GM12864 (cell line): Measurements from ENCODE around the gene CTXND2.
A peak's percentile ranks its signal among the peaks of the same experiment; 100 is the strongest.
"Not testable (repeated sequence)": the region's sequence is repeated elsewhere in the genome, so short reads cannot be mapped to it uniquely, and the experiment has no call there.

Source experiments
- DNase-seq: peaks from one replicate; pipeline ENCODE4 v3.0.0-alpha.2; 2011; ENCODE audit warnings: low read depth
- H3K4me3 ChIP-seq: 2 replicates; pipeline ENCODE4 v1.5.1; 2011; ENCODE audit warnings: mild to moderate bottlenecking, low read depth, low read length, control low read depth
- TF ChIP-seq, protein P1 (sequence below): IDR thresholded peaks from 2 replicates; pipeline ENCODE4 v1.5.1; 2011; ENCODE audit warnings: low read depth, mild to moderate bottlenecking, moderate library complexity, low read length, control low read depth, inconsistent platforms; ENCODE audit errors: missing control alignments

Gene CTXND2

DNA sequence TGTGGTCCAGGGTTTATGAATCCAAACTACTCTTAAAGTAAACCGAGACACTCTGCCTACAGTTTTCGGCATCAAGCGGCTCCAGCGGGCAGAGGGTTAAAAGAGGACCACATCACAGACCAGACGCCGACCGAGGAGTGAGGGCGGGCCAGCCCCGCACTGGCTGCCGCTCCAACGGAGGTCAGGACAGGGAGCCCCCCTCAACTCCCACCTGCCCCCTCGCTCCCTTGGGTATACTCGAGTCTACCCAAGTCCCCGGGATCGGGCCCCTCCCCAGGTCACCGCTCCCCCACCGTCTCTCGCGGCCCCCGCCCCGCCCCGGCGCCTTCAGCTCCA, 10.8 kb upstream of the CTXND2 start:
- H3K4me3 ChIP-seq, result peak overlapping the region; percentile 59
- peak; percentile 13 for DNase-seq
- TF ChIP-seq, protein P1, sequence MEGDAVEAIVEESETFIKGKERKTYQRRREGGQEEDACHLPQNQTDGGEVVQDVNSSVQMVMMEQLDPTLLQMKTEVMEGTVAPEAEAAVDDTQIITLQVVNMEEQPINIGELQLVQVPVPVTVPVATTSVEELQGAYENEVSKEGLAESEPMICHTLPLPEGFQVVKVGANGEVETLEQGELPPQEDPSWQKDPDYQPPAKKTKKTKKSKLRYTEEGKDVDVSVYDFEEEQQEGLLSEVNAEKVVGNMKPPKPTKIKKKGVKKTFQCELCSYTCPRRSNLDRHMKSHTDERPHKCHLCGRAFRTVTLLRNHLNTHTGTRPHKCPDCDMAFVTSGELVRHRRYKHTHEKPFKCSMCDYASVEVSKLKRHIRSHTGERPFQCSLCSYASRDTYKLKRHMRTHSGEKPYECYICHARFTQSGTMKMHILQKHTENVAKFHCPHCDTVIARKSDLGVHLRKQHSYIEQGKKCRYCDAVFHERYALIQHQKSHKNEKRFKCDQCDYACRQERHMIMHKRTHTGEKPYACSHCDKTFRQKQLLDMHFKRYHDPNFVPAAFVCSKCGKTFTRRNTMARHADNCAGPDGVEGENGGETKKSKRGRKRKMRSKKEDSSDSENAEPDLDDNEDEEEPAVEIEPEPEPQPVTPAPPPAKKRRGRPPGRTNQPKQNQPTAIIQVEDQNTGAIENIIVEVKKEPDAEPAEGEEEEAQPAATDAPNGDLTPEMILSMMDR, result no peak

GRCh38 chr1:150878931-150879330, 8.0 kb upstream of the CTXND2 start:
- H3K4me3 ChIP-seq, DNase-seq: not testable (repeated sequence)

GRCh38 chr1:150881331-150882070, 5.4 kb upstream of the CTXND2 start:
- no peak overlapping the region for H3K4me3 ChIP-seq
- DNase-seq, result no peak

DNA sequence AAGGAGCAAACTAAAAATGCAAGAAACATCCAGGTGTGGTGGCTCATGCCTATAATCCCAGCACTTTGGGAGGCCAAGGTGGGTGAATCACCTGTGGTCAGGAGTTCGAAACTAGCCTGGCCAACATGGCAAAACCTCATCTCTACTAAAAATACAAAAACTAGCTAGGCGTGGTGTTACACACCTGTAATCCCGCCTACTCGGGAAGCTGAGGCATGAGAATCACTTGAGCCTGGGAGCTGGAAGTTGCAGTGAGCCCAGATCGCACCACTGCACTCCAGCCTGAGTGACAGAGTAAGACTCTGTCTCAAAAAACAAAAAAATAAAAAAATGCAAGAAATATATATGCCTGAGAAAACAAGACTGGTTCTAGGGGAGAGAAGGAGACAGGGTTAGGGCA, 3.8 kb upstream of the CTXND2 start:
- H3K4me3 ChIP-seq, DNase-seq: not testable (repeated sequence)

More at GRCh38 chr1:150881331-150882070, 5.4 kb upstream of the CTXND2 start:
- TF ChIP-seq, protein P1, result no peak

DNA sequence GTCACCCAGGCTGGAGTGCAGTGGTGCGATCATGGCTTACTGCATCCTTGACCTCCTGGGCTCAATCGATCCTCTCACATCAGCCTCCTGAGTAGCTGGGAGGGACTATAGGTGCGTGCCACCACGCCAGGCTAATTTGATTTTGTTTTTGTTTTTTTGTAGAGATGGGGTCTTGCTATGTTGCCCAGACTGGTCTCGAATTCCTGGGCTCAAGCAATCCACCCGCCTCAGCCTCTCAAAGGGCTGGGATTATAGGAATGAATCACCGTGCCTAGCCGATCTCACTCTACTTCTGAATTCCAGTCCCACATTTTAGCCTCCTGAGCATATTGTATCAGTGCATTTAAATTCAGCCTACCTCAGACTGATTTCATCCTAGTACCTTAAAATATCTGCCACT, 1.8 kb downstream of the CTXND2 start:
- TF ChIP-seq, protein P1, result no peak
- no peak for DNase-seq
- no peak overlapping the region for H3K4me3 ChIP-seq

GRCh38 chr1:150890033-150890416, 3.1 kb downstream of the CTXND2 start:
- peak; percentile 34 for DNase-seq
- H3K4me3 ChIP-seq, result no peak overlapping the region
- TF ChIP-seq, protein P1, result no peak

GRCh38 chr1:150893336-150893913, 6.5 kb downstream of the CTXND2 start:
- no peak for DNase-seq
- TF ChIP-seq, protein P1, result no peak
- H3K4me3 ChIP-seq, result no peak overlapping the region

- H3K4me3 ChIP-seq, result no peak overlapping the region
- TF ChIP-seq, protein P1, result no peak
- DNase-seq, result no peak
These were observed 8.7 kb downstream of the CTXND2 start for GRCh38 chr1:150895618-150896017.

GRCh38 chr1:150899795-150900194, 12.9 kb downstream of the CTXND2 start:
- not testable (repeated sequence) for H3K4me3 ChIP-seq

More at GRCh38 chr1:150899795-150900194, 12.9 kb downstream of the CTXND2 start:
- not testable (repeated sequence) for DNase-seq
